Measurements from ENCODE around the gene COL19A1.

COL19A1 gene

DNA sequence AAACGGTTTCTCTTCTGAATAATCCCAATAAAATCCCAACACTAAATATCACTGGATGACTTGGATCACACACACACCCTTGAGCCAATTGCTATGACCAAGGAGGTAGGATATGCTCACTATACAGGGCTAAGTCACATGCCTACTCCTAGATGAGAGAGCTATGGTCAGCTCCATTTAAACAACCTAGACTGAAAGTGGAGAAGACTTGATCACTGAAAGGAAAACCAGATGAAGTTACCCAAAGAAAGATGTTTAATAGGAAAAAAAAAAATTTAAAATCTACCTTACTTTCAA lies 18.9 kb upstream of the COL19A1 start:
- H3K36me3 ChIP-seq (replicated peaks; ENCODE audit: insufficient read depth, low read length), result no peaks in the 10 kb centered on the region
- DNase-seq, result no peak
- H3K4me3 ChIP-seq (ENCODE audit: low read length), result no peak overlapping the region
- no peak overlapping the region for H3K27ac ChIP-seq (ENCODE audit: low read length)
- no peaks in the 10 kb centered on the region for H3K9me2 ChIP-seq (replicated peaks; ENCODE audit: insufficient read depth, low read length)
- no peak overlapping the region for H3K9ac ChIP-seq (ENCODE audit: low read length)
- no peaks in the 10 kb centered on the region for H3K9me3 ChIP-seq (replicated peaks; ENCODE audit: insufficient read depth, low read length)
- no peaks in the 10 kb centered on the region for H3K79me2 ChIP-seq (ENCODE audit: low read length)
- no peaks in the 10 kb centered on the region for H3K4me1 ChIP-seq (ENCODE audit: low read length)
- H2AFZ ChIP-seq (ENCODE audit: low read length), result no peak overlapping the region
- no peaks in the 10 kb centered on the region for H3F3A ChIP-seq (ENCODE audit: insufficient read depth, low read length)
- H3K4me2 ChIP-seq (ENCODE audit: low read depth, low read length), result no peak overlapping the region
- TF ChIP-seq, protein P1, sequence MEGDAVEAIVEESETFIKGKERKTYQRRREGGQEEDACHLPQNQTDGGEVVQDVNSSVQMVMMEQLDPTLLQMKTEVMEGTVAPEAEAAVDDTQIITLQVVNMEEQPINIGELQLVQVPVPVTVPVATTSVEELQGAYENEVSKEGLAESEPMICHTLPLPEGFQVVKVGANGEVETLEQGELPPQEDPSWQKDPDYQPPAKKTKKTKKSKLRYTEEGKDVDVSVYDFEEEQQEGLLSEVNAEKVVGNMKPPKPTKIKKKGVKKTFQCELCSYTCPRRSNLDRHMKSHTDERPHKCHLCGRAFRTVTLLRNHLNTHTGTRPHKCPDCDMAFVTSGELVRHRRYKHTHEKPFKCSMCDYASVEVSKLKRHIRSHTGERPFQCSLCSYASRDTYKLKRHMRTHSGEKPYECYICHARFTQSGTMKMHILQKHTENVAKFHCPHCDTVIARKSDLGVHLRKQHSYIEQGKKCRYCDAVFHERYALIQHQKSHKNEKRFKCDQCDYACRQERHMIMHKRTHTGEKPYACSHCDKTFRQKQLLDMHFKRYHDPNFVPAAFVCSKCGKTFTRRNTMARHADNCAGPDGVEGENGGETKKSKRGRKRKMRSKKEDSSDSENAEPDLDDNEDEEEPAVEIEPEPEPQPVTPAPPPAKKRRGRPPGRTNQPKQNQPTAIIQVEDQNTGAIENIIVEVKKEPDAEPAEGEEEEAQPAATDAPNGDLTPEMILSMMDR (IDR thresholded peaks at IDR 0.05; ENCODE audit: low read length), result no peak
- TF ChIP-seq EZH2 (optimal IDR thresholded peaks at IDR 0.05; ENCODE audit: low read depth, low read length), result no peak
- TF ChIP-seq EZH2phosphoT487 (IDR thresholded peaks at IDR 0.05; ENCODE audit: low read length), result no peak
- no peaks in the 10 kb centered on the region for H3K27me3 ChIP-seq (replicated peaks; ENCODE audit: insufficient read depth, low read length)
- no peaks in the 10 kb centered on the region for H4K20me1 ChIP-seq (ENCODE audit: insufficient read depth, low read length)

DNA sequence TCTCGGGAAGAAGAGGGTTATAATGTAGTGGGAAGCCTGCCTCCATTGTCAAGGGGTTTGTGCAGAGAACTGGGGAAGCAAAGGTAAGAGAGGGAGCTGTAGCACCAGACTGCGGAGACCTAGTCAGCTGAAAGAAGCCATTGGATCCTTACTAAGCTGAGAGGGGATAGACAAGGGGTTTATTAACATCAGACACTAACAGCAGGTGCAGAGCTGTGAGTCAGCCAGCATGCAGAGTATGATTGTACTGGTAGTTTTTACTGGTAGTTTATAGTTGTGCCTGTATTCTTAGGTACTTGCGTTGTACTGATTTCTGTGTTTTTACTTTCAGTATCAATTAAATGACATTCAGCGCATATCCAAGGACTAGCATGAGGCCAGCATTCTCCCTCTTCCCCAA lies 17.8 kb upstream of the COL19A1 start:
- Histone ChIP-seq H3K9me2 (replicated peaks; ENCODE audit: insufficient read depth, low read length) (no peaks in the 10 kb centered on the region), H3K9ac (ENCODE audit: low read length) (no peak overlapping the region), H3F3A (ENCODE audit: insufficient read depth, low read length) (no peaks in the 10 kb centered on the region), H3K27ac (ENCODE audit: low read length) (no peak overlapping the region), H3K27me3 (replicated peaks; ENCODE audit: insufficient read depth, low read length) (no peaks in the 10 kb centered on the region), H3K79me2 (ENCODE audit: low read length) (no peaks in the 10 kb centered on the region), H3K4me1 (ENCODE audit: low read length) (no peaks in the 10 kb centered on the region), H3K4me2 (ENCODE audit: low read depth, low read length) (no peak overlapping the region), H4K20me1 (ENCODE audit: insufficient read depth, low read length) (no peaks in the 10 kb centered on the region), H3K4me3 (ENCODE audit: low read length) (no peak overlapping the region), H2AFZ (ENCODE audit: low read length) (no peak overlapping the region), H3K36me3 (replicated peaks; ENCODE audit: insufficient read depth, low read length) (no peaks in the 10 kb centered on the region), H3K9me3 (replicated peaks; ENCODE audit: insufficient read depth, low read length) (no peaks in the 10 kb centered on the region)
- no peak for DNase-seq
- TF ChIP-seq, protein P1 (IDR thresholded peaks at IDR 0.05; ENCODE audit: low read length), result no peak
- no peak for TF ChIP-seq EZH2phosphoT487 (IDR thresholded peaks at IDR 0.05; ENCODE audit: low read length)
- TF ChIP-seq EZH2 (optimal IDR thresholded peaks at IDR 0.05; ENCODE audit: low read depth, low read length), result no peak

DNA sequence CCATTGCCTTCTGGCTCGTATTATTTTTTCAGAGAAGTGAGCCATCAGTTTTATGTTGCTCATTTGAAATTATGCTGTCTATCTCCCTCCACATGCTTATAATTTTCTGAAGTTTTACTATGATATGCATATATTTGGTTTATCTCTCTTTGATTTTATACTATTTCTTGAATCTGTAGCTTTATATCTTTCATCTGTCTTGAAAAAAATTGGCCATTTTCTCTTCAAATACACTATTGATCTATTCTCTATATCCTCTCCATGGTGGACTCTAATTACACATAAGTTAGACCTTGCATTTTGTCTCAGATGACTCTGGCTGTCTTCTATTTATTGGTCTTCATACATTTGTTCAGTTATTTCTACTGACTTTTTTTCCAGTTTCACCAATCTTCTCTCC lies 13.7 kb upstream of the COL19A1 start:
- no peaks in the 10 kb centered on the region for H3F3A ChIP-seq (ENCODE audit: insufficient read depth, low read length)
- H3K4me2 ChIP-seq (ENCODE audit: low read depth, low read length), result no peak overlapping the region
- H3K27me3 ChIP-seq (replicated peaks; ENCODE audit: insufficient read depth, low read length), result no peaks in the 10 kb centered on the region
- H3K79me2 ChIP-seq (ENCODE audit: low read length), result no peaks in the 10 kb centered on the region
- H3K36me3 ChIP-seq (replicated peaks; ENCODE audit: insufficient read depth, low read length), result no peaks in the 10 kb centered on the region
- no peak overlapping the region for H3K4me3 ChIP-seq (ENCODE audit: low read length)
- no peak overlapping the region for H3K9ac ChIP-seq (ENCODE audit: low read length)
- TF ChIP-seq EZH2phosphoT487 (IDR thresholded peaks at IDR 0.05; ENCODE audit: low read length) (no peak), EZH2 (optimal IDR thresholded peaks at IDR 0.05; ENCODE audit: low read depth, low read length) (no peak)
- DNase-seq, result no peak
- no peaks in the 10 kb centered on the region for H3K9me2 ChIP-seq (replicated peaks; ENCODE audit: insufficient read depth, low read length)
- H4K20me1 ChIP-seq (ENCODE audit: insufficient read depth, low read length), result no peaks in the 10 kb centered on the region
- H2AFZ ChIP-seq (ENCODE audit: low read length), result no peak overlapping the region
- H3K9me3 ChIP-seq (replicated peaks; ENCODE audit: insufficient read depth, low read length), result no peaks in the 10 kb centered on the region
- H3K27ac ChIP-seq (ENCODE audit: low read length), result no peak overlapping the region
- H3K4me1 ChIP-seq (ENCODE audit: low read length), result no peaks in the 10 kb centered on the region

DNA sequence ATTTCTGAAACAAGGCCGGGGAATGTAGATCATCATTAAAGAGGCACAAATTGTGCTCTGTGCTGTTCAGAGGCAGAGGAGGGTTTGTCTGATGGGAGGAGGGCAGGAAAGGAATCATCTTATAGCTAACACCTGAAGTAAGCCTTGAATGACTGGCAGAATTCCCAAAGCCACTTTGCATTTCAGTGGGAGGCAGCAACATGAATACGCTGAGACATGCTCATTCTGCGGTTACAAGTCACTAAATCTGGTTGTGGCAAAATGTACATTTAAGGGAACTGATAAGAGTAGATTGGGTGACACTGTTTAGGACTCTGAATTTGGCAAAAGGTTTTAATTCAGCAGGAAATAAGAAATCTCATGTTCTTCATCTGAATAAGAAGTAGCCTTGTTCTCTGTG lies 4.4 kb upstream of the COL19A1 start:
- Histone ChIP-seq H3K4me3 (ENCODE audit: low read length) (no peak overlapping the region), H3K9me3 (replicated peaks; ENCODE audit: insufficient read depth, low read length) (no peaks in the 10 kb centered on the region), H3K27ac (ENCODE audit: low read length) (no peak overlapping the region), H4K20me1 (ENCODE audit: insufficient read depth, low read length) (no peaks in the 10 kb centered on the region), H3K27me3 (replicated peaks; ENCODE audit: insufficient read depth, low read length) (no peaks in the 10 kb centered on the region), H2AFZ (ENCODE audit: low read length) (no peak overlapping the region), H3K9me2 (replicated peaks; ENCODE audit: insufficient read depth, low read length) (no peaks in the 10 kb centered on the region), H3K4me1 (ENCODE audit: low read length) (peaks cover 6% of the 10 kb centered on the region), H3K4me2 (ENCODE audit: low read depth, low read length) (no peak overlapping the region), H3K79me2 (ENCODE audit: low read length) (no peaks in the 10 kb centered on the region), H3K36me3 (replicated peaks; ENCODE audit: insufficient read depth, low read length) (no peaks in the 10 kb centered on the region), H3F3A (ENCODE audit: insufficient read depth, low read length) (no peaks in the 10 kb centered on the region; the same call in 1 of the 2 replicates), H3K9ac (ENCODE audit: low read length) (no peak overlapping the region)
- DNase-seq, result no peak
- no peak for TF ChIP-seq EZH2 (optimal IDR thresholded peaks at IDR 0.05; ENCODE audit: low read depth, low read length)
- TF ChIP-seq, protein P1 (IDR thresholded peaks at IDR 0.05; ENCODE audit: low read length), result no peak
- no peak for TF ChIP-seq EZH2phosphoT487 (IDR thresholded peaks at IDR 0.05; ENCODE audit: low read length)

Data from MM.1S (cell line).